ENCODE measurements around the gene PSKH1.
"Not testable (repeated sequence)": the region's sequence is repeated elsewhere in the genome, so short reads cannot be mapped to it uniquely, and the experiment has no call there.

Gene PSKH1

DNA sequence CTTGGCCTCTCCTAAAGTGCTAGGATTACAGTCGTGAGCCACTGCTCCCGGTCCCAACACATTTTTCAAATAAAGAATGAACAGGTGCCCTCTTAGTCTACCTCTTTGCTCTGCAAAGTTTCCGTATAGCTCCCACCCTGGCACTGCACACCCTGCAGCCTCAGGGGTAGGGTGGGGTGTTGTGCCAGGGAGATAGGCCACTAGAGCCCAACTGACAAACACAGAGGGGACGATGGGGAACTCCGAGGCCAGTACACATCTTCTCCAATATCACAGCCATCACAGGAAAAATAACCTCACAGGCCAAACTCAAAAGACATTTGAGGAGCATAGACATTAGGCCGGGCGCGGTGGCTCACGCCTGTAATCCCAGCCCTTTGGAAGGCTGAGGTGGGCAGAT, 78.1 kb downstream of the PSKH1 start:
- H3K4me3 Mint-ChIP-seq = no peak overlapping the region
- no peaks in the 10 kb centered on the region for H3K27me3 Mint-ChIP-seq
- no peak overlapping the region for H3K27ac Mint-ChIP-seq
- H3K4me1 Mint-ChIP-seq (ENCODE audit: low read depth) = peaks cover 25% of the 10 kb centered on the region
- H3K36me3 Mint-ChIP-seq (ENCODE audit: low read depth) = no peaks in the 10 kb centered on the region
- H3K9me3 Mint-ChIP-seq = no peaks in the 10 kb centered on the region

- not testable (repeated sequence) for H3K27me3 Mint-ChIP-seq; H3K9me3 Mint-ChIP-seq; H3K4me3 Mint-ChIP-seq; H3K36me3 Mint-ChIP-seq (ENCODE audit: low read depth); H3K27ac Mint-ChIP-seq
- H3K4me1 Mint-ChIP-seq (ENCODE audit: low read depth) = peaks cover 16% of the 10 kb centered on the region
These were observed 79.2 kb downstream of the PSKH1 start for GRCh38 chr16:67972285-67972684.

DNA sequence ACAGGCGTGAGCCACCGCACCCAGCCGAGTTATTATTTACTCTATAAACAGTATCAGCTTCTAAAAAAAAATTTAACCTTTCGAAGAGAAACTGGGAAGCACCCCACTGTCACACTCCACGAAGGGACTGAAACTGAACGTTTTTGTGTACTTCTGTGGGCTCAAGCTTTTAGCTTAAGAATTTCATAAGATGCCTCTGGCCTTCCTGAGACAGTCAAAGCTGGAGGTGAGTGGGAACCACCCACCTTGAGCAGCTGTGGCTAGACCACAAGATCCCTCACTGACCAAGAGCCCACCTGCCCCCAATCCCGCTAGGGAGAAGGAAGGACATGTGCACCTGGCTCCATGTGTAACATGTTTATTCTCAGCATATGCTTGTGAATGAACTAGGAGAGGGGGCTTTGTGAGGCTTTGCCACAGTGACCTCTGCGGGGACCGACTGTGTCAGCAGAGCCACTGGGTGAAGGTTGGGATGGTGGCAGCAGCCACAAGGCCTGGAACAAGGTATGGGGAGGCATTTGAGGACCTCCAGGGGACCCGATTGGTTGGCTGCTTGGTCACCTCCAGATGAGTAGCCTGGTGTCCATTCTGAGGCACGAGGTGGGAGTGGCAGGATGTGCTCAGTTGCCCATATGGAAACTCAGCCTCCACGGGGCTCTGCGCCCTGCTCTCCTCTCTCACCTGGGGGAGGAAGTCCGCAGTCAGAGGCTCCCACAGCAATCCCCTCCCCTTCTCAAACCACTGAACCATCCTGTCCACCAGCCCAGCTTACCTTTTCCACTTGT, 82.5 kb downstream of the PSKH1 start:
- Mint-ChIP-seq H3K27me3 (no peaks in the 10 kb centered on the region), H3K36me3 (ENCODE audit: low read depth) (no peaks in the 10 kb centered on the region), H3K4me1 (ENCODE audit: low read depth) (no peaks in the 10 kb centered on the region), H3K27ac (no peak overlapping the region), H3K4me3 (no peak overlapping the region), H3K9me3 (no peaks in the 10 kb centered on the region)

DNA sequence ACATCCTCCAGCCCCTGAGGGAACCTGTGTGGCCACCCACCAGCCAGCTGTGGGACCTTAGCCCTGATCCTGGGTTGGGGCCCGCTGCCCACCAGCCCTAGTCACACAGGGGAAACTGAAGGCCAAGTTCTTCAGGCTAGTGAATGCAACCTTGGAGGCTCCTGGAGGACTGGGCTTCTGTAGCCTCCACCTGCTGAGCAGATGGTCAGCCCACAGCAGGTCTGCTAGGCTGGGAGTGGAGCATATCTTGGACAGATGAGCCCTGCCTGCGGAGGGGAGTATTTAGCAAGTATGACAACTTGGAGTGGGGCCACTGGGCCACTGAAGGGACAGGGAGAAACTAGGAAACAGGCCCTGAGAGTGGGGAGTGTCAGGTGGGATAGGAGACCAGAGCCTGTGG, 83.2 kb downstream of the PSKH1 start:
- H3K27ac Mint-ChIP-seq = no peak overlapping the region
- H3K4me1 Mint-ChIP-seq (ENCODE audit: low read depth) = no peaks in the 10 kb centered on the region
- H3K9me3 Mint-ChIP-seq = no peaks in the 10 kb centered on the region
- no peaks in the 10 kb centered on the region for H3K27me3 Mint-ChIP-seq
- H3K4me3 Mint-ChIP-seq = no peak overlapping the region
- no peaks in the 10 kb centered on the region for H3K36me3 Mint-ChIP-seq (ENCODE audit: low read depth)

GRCh38 chr16:67977005-67977404, 84.0 kb downstream of the PSKH1 start:
- no peaks in the 10 kb centered on the region for H3K36me3 Mint-ChIP-seq (ENCODE audit: low read depth)
- H3K27ac Mint-ChIP-seq = no peak overlapping the region
- H3K9me3 Mint-ChIP-seq = no peaks in the 10 kb centered on the region
- H3K4me3 Mint-ChIP-seq = no peak overlapping the region
- no peaks in the 10 kb centered on the region for H3K4me1 Mint-ChIP-seq (ENCODE audit: low read depth)
- no peaks in the 10 kb centered on the region for H3K27me3 Mint-ChIP-seq

- Mint-ChIP-seq H3K27ac (no peak overlapping the region), H3K27me3 (no peaks in the 10 kb centered on the region), H3K36me3 (ENCODE audit: low read depth) (no peaks in the 10 kb centered on the region), H3K4me1 (ENCODE audit: low read depth) (no peaks in the 10 kb centered on the region), H3K4me3 (no peak overlapping the region), H3K9me3 (no peaks in the 10 kb centered on the region)
These were observed 84.6 kb downstream of the PSKH1 start for GRCh38 chr16:67977469-67978227.

Measured in stimulated activated naive CD8-positive, alpha-beta T cell treated with anti-CD3 and anti-CD28 coated beads, Interleukin-15, Interleukin-2, amounts not matched to agents 100 ng/mL and 50 ng/mL, for 24 hours (primary cell).